HG02981 (cell line): Measurements from ENCODE around the gene NPM1.
"Not testable (repeated sequence)": the region's sequence is repeated elsewhere in the genome, so short reads cannot be mapped to it uniquely, and the experiment has no call there.

ENCODE experiments used
- ATAC-seq: cut with Tn5 transposase; IDR thresholded peaks from one replicate; pipeline ENCODE4 v1.9.1; 2021; ENCODE audit warnings: mild to moderate bottlenecking, moderate library complexity; ENCODE audit not compliant: unreplicated experiment

NPM1 gene

DNA sequence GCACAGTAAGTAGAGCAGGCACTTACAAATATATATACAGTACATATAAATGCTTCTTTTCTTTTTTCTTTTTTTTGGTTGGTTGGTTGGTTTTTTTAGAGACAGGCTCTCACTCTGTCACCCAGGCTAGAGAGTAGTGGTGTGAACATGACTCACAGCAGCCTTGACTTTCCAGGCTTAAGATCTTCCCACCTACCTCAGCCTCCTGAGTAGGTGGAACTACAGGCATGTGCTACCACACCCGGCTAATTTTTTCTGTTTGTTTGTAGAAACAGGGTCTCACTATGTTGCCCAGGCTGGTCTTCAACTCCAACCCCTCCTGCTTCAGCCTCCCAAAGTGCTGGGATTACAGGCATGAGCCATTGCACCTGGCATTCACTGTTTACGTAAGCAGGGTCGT, 2.6 kb upstream of the NPM1 start:
- ATAC-seq: not testable (repeated sequence)

DNA sequence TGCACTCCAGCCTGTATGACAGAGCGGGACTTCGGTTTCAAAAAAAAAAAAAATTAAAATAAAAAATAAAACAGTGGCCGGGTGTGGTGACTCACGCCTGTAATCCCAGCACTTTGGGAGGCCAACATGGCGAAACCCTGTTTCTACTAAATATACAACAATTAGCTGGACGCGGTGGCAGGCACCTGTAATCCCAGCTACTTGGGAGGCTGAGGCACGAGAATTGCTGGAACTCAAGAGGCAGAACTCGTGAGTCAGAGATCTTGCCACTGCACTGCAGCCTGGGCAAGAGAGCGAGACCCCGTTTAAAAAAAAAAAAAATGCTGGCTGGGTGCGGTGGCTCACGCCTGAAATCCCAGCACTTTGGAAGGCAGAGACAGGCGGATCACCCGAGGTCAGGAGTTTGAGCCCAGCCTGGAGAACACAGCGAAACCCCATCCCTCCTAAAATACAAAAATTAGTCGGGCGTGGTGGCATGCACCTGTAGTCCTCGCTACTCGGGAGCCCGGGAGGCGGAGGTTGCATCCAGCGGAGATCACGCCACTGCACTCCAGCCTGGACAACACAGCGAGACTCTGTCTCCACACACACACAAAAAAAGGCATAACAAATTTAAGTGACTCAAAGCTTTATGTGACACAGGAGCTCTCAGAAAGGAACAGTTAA, 1.5 kb upstream of the NPM1 start:
- no peak for ATAC-seq

DNA sequence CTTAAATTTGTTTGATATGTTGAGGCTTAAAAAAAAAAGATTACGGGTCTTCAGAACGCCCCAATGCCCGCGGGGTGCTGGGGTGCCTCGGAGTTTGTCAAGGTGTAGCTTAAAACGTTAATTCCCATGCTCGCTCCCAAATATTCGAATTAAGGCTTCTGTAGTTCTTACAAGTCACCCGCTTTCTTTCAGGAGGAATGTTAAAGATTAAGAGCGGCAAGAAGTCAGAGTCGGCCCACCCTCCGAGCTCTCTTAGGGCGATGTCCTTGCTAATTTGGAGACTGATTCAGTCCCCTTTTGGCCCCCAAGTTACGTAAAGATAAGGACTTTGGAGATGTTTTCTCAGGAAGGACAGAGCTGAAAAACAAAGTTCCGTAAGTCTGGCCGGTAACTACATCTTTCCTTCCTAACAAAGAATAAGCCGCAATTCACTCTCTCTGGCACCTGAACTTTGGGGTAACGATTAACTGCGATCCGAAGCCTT, 746 bp upstream of the NPM1 start:
- ATAC-seq: no peak

GRCh38 chr5:171387970-171388815, 544 bp downstream of the NPM1 start:
- ATAC-seq: peak; percentile 30

GRCh38 chr5:171388816-171389168, 1.1 kb downstream of the NPM1 start:
- no peak for ATAC-seq

DNA sequence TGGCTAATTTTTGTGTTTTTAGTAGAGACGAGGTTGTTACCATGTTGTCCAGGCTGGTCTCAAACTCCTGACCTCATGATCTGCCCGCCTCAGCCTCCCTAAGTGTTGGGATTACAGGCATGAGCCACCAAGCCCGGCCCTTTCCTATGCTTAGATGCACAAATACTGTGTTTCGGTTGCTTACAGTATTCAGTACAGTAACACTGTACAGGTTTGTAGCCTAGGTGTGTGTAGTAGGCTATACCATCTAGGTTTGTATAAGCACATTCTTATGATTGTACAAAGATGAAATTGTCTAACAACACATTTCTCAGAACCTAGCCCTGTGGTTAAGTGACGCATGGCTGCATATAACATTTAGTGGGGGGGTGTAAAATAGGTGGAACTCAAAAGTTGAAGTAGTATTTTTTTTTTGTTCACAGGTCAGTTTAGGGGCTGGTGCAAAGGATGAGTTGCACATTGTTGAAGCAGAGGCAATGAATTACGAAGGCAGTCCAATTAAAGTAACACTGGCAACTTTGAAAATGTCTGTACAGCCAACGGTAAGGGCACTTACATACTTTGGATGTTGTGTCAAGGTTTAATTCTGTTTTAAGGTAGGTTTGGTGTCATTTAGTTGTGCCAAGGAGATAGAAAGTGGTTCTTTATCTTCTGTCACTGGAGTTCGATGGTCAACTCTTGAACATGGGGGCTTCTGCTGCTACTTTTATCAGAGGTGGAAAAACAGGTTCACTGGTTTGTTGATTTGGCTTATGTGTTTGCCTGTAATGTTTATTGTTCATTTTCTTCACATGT, 3.4 kb downstream of the NPM1 start:
- no peak for ATAC-seq

DNA sequence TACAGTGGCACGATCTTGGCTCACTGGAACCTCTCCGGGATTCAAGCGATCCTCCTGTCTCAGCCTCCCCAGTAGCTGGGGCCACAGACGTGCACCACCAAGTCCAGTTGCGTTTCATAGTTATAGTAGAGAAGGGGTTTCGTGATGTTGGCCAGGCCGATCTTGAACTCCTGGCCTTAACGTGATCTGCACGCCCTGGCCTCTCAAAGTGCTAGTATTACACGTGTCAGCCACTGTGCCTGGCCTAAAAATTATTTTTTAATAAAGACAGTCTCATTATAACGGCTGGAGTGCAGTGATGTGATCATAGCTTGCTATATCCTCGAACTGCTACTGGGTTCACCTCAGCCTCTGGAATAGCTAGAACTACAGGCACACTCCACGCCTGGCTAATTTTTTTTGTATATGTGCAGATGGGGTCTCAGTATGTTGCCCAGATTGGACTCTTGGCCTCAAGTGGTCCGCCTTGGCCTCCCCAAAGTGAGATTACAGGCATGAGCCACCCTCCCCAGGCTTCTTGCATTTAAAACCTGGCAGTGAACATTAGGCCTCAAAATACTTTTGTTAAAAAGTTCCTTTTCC, 4.4 kb downstream of the NPM1 start:
- no peak for ATAC-seq

- ATAC-seq: no peak
Measured at GRCh38 chr5:171392585-171393159, 5.0 kb downstream of the NPM1 start.

- no peak for ATAC-seq
Measured at GRCh38 chr5:171395042-171395441, 7.4 kb downstream of the NPM1 start.

DNA sequence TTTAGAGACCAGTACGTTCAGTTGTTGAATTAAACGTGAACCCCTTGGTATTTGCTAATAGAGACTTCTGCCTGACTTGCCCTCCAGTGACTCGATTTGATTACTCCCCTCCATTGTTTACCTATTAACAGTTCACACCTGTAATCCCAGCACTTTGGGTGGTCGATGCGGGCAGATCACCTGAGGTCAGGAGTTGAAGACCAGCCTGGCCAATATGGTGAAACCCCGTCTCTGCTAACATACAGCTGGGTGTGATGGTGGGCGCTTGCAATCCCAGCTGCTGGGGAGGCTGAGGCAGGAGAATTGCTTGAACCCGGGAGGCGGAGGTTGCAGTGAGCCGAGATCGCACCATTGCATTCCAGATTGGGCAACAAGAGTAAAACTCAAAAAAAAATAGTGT, 8.9 kb downstream of the NPM1 start:
- not testable (repeated sequence) for ATAC-seq

GRCh38 chr5:171397190-171397589, 9.5 kb downstream of the NPM1 start:
- no peak for ATAC-seq

DNA sequence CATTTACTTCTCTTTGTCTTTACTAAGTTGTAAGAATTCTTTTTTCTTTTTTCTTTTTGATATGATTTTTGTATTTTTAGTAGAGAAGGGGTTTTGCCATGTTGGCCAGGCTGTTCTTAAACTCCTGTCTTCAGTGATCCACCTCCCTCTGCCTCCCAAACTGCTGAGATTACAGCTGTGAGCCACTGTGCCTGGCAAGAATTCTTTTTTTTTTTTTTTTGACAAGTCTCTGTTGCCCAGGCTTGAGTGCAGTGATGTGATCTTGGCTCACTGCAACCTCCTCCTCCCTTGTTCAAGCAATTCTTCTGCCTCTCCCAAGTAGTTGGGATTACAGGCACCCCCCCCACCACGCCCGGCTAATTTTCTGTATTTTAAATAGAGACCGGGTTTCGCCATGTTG, 9.9 kb downstream of the NPM1 start:
- ATAC-seq: no peak

- not testable (repeated sequence) for ATAC-seq
Measured at GRCh38 chr5:171398660-171399059, 11.0 kb downstream of the NPM1 start.

DNA sequence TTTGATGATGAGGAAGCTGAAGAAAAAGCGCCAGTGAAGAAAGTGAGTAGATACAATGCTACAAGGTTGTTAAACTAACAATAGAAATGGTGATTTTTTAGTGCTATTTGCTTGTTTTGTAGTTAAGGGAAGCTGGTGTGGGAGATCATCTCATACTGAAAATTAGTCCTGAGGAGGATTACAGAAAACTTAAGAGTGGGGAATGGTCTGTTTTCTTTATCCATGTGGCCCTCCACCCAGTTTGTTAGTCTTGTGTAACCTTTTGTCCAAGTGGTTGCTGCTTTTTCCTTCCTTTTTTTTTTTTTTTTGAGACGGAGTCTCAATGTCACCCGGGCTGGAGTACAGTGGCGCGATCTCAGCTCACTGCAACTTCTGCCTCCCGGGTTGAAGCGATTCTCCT, 12.5 kb downstream of the NPM1 start:
- no peak for ATAC-seq

GRCh38 chr5:171401167-171401947, 13.7 kb downstream of the NPM1 start:
- ATAC-seq: no peak

DNA sequence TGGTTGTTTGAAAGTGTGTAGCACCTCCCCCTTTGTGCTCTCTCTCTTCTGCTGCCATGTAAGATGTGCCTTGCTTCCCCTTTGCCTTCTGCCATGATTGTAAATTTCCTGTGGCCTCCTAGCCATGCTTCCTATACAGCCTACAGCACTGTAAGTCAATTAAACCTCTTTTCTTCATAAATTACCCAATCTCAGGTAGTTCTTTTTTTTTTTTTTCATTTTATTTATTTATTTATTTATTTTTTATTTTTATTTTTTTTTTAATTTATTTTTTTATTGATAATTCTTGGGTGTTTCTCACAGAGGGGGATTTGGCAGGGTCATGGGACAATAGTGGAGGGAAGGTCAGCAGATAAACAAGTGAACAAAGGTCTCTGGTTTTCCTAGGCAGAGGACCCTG, 15.1 kb downstream of the NPM1 start:
- ATAC-seq: not testable (repeated sequence)

- ATAC-seq: no peak
Measured at GRCh38 chr5:171405615-171406014, 18.0 kb downstream of the NPM1 start.

DNA sequence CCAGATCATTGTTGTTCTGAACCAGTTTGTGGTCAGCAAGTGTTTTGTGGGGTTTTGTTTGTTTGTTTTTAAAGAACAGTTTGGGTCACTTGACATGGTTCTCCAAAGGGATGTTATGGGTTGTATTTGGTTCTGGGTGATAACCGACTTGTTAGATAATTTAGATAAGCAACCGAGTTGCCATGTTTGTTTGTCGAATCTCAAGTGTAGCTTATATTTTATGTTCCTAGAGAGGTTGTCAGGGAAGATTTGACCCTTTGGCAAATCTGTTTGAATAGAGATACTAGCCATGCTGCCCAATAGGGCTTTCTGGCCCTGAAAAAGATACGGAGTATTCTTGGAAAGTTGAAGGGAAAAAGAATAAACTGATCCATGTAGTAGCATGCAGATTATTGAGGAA, 19.6 kb downstream of the NPM1 start:
- ATAC-seq: no peak

DNA sequence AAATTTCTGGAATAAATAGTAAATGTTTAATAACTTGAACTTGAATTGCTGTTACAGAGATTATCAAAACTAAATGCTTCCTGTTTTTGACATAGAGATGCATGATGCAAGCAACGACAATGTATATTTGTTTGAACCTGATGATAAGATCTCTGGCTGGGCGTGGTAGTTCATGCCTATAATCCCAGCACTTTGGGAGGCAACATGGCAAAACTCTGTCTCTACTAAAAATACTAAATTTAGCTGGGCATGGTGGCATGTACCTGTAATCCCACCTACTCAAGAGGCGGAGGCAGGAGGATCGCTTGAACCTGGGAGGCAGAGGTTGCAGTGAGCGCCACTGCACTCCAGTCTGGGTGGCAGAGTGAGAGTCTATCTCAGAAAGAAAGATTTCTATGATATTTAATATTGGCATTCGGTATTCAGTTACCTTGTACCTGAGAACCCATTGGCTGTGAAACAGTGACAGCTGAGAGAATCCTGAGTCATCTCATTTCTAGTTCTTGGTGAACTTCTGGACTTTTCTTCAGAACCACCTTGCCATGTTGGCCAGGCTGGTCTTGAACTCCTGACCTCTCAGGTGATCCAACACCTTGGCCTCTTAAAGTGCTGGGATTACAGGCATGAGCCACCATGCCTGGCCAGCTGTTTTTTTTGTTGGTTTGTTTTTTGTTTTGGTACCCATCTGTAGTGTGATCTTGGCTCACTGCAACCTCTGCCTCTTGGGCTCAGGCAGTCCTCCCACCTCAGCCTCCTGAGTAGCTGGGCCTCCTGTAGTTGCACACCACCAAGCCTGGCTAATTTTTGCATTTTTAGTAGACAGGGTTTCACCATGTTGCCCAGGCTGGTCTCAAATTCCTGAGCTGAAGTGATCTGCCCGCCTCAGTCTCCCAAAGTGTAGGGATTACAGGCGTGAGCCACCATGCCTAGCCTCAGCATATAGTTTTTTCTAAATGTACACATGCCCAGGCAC, 21.8 kb downstream of the NPM1 start:
- ATAC-seq: no peak
